ENCODE results near the gene ZBTB38. TPM values are rescaled to one million over a fixed set of nuclear protein-coding genes. Genes with fewer than 3 reads are reported as not detected.

ZBTB38 gene
- total RNA-seq, 2 experiments from 2014 or later = 21.8 to 22.0 TPM

GRCh38 chr3:141415953-141416352 is 47.6 kb downstream of the ZBTB38 start:
- intact Hi-C loops (cut with DNase I, micrococcal nuclease) = no loop called here
- Histone ChIP-seq H3K27me3 (ENCODE audit: control insufficient read depth in 1 of 2, insufficient read depth in 2 of 2, low read length in 2 of 2) (no peaks in the 10 kb centered on the region), H3K9me3 (ENCODE audit: control insufficient read depth in 1 of 2, insufficient read depth in 1 of 2, low read length in 2 of 2) (no peaks in the 10 kb centered on the region), H3K36me3 (ENCODE audit: insufficient read depth, low read length) (peaks cover 36% of the 10 kb centered on the region), H3K4me3 (ENCODE audit: low read length) (no peak overlapping the region), H3K27ac (ENCODE audit: low read depth in 1 of 2, low read length in 2 of 2) (no peak overlapping the region), H3K4me1 (ENCODE audit: insufficient read depth, low read length) (peaks cover 52% of the 10 kb centered on the region)
- ChIA-PET POLR2A (no interaction called here), CTCF (no interaction called here)
- H3K9me3 Mint-ChIP-seq = no peaks in the 10 kb centered on the region
- peaks cover 62% of the 10 kb centered on the region for H3K36me3 Mint-ChIP-seq (ENCODE audit: low read depth)
- no peak for ATAC-seq (ENCODE audit: poor library complexity)
- H3K4me3 Mint-ChIP-seq = no peak overlapping the region
- peaks cover 89% of the 10 kb centered on the region for H3K4me1 Mint-ChIP-seq (ENCODE audit: low read depth)
- H3K27me3 Mint-ChIP-seq = no peaks in the 10 kb centered on the region
- H3K27ac Mint-ChIP-seq = peak overlapping the region; percentile 98
- DNase-seq = no peak
- TF ChIP-seq CTCF (IDR thresholded peaks at IDR 0.05) = no peak

Other genes with a start within 250 kb of the ZBTB38 start
- gene PXYLP1, start 136.7 kb upstream of the ZBTB38 start, total RNA-seq = 10 to 100 TPM; 21.2 to 22.6 TPM
- 10 to 100 TPM; 96.1 to 96.4 TPM for gene RASA2, start 118.5 kb downstream of the ZBTB38 start, total RNA-seq